Memory B cell (primary cell): ENCODE measurements around the gene GOLGA6L10.
"Not testable (repeated sequence)": the region's sequence is repeated elsewhere in the genome, so short reads cannot be mapped to it uniquely, and the experiment has no call there.

Experiments
- ATAC-seq: fragments of 150-1000 bp; cut with Tn5 transposase; 2 replicates; pipeline ENCODE4 v1.10.0; 2021; ENCODE audit warnings: low read depth, mild to moderate bottlenecking, moderate library complexity
- DNase-seq, 2 donors: peaks; one replicate each; pipeline ENCODE4 v3.0.0; 2022; ENCODE audit warnings: low spot score in 2 of 2
- H3K27ac Mint-ChIP-seq: one replicate; pipeline ENCODE4 v1.8.0; 2022; ENCODE audit warnings: mild to moderate bottlenecking, moderate library complexity, mixed read lengths
- H3K27me3 Mint-ChIP-seq: one replicate; pipeline ENCODE4 v1.8.0; 2022; ENCODE audit warnings: mixed read lengths
- H3K36me3 Mint-ChIP-seq: one replicate; pipeline ENCODE4 v1.8.0; 2022; ENCODE audit warnings: mild to moderate bottlenecking, mixed read lengths
- H3K4me1 Mint-ChIP-seq: one replicate; pipeline ENCODE4 v1.8.0; 2022; ENCODE audit warnings: mixed read lengths
- H3K4me3 Mint-ChIP-seq: one replicate; pipeline ENCODE4 v1.8.0; 2022; ENCODE audit warnings: mild to moderate bottlenecking, moderate library complexity, mixed read lengths
- H3K9me3 Mint-ChIP-seq: one replicate; pipeline ENCODE4 v1.8.0; 2022; ENCODE audit warnings: mixed read lengths

The GOLGA6L10 gene

GRCh38 chr15:82318281-82318680 is 31.0 kb downstream of the GOLGA6L10 start:
- not testable (repeated sequence) for H3K4me3 Mint-ChIP-seq, DNase-seq, H3K27me3 Mint-ChIP-seq, H3K36me3 Mint-ChIP-seq, H3K4me1 Mint-ChIP-seq, H3K9me3 Mint-ChIP-seq, H3K27ac Mint-ChIP-seq, ATAC-seq

GRCh38 chr15:82317516-82317915 is 31.8 kb downstream of the GOLGA6L10 start:
- H3K4me1 Mint-ChIP-seq, H3K27me3 Mint-ChIP-seq, DNase-seq, H3K27ac Mint-ChIP-seq, H3K4me3 Mint-ChIP-seq, H3K9me3 Mint-ChIP-seq, H3K36me3 Mint-ChIP-seq, ATAC-seq: not testable (repeated sequence)

GRCh38 chr15:82317091-82317489 is 32.2 kb downstream of the GOLGA6L10 start:
- no peaks in the 10 kb centered on the region for H3K9me3 Mint-ChIP-seq
- no peak overlapping the region for H3K4me3 Mint-ChIP-seq
- peaks cover 2% of the 10 kb centered on the region for H3K27me3 Mint-ChIP-seq
- H3K36me3 Mint-ChIP-seq, result no peaks in the 10 kb centered on the region
- H3K27ac Mint-ChIP-seq, result no peak overlapping the region
- H3K4me1 Mint-ChIP-seq, result peaks cover 2% of the 10 kb centered on the region
- no peak for DNase-seq
- ATAC-seq, result no peak

- not testable (repeated sequence) for H3K4me3 Mint-ChIP-seq, ATAC-seq, H3K27ac Mint-ChIP-seq, H3K9me3 Mint-ChIP-seq, H3K27me3 Mint-ChIP-seq, H3K36me3 Mint-ChIP-seq, DNase-seq, H3K4me1 Mint-ChIP-seq
Observed at GRCh38 chr15:82316247-82317090, 32.8 kb downstream of the GOLGA6L10 start.

GRCh38 chr15:82315519-82316246 is 33.6 kb downstream of the GOLGA6L10 start:
- H3K4me3 Mint-ChIP-seq, result no peak overlapping the region
- H3K27me3 Mint-ChIP-seq, result peaks cover 3% of the 10 kb centered on the region

GRCh38 chr15:82314769-82315518 is 34.3 kb downstream of the GOLGA6L10 start:
- Mint-ChIP-seq H3K9me3 (peaks cover 8% of the 10 kb centered on the region), H3K27me3 (peaks cover 3% of the 10 kb centered on the region), H3K36me3 (peaks cover 3% of the 10 kb centered on the region), H3K4me1 (peaks cover 2% of the 10 kb centered on the region), H3K4me3 (no peak overlapping the region), H3K27ac (no peak overlapping the region)
- no peak for ATAC-seq
- no peak for DNase-seq

More at GRCh38 chr15:82315519-82316246, 33.6 kb downstream of the GOLGA6L10 start:
- DNase-seq (no peak), ATAC-seq (no peak)
- Mint-ChIP-seq H3K27ac (no peak overlapping the region), H3K4me1 (peaks cover 2% of the 10 kb centered on the region), H3K36me3 (peaks cover 3% of the 10 kb centered on the region), H3K9me3 (peaks cover 6% of the 10 kb centered on the region)

GRCh38 chr15:82313951-82314768 is 35.1 kb downstream of the GOLGA6L10 start:
- not testable (repeated sequence) for H3K9me3 Mint-ChIP-seq, H3K4me1 Mint-ChIP-seq, H3K36me3 Mint-ChIP-seq, H3K27me3 Mint-ChIP-seq, H3K4me3 Mint-ChIP-seq, H3K27ac Mint-ChIP-seq, DNase-seq, ATAC-seq

GRCh38 chr15:82313446-82313845 is 35.8 kb downstream of the GOLGA6L10 start:
- Mint-ChIP-seq H3K36me3 (peaks cover 3% of the 10 kb centered on the region), H3K9me3 (peaks cover 10% of the 10 kb centered on the region), H3K27me3 (peaks cover 3% of the 10 kb centered on the region), H3K4me3 (no peak overlapping the region), H3K4me1 (peaks cover 2% of the 10 kb centered on the region), H3K27ac (no peak overlapping the region)
- ATAC-seq (no peak), DNase-seq (no peak)

- DNase-seq (no peak), ATAC-seq (no peak)
- Mint-ChIP-seq H3K4me3 (no peak overlapping the region), H3K9me3 (peaks cover 10% of the 10 kb centered on the region), H3K27me3 (peaks cover 3% of the 10 kb centered on the region), H3K27ac (no peak overlapping the region), H3K36me3 (peaks cover 3% of the 10 kb centered on the region), H3K4me1 (peaks cover 2% of the 10 kb centered on the region)
Observed at GRCh38 chr15:82312586-82313349, 36.5 kb downstream of the GOLGA6L10 start.

GRCh38 chr15:82311321-82311720 is 38.0 kb downstream of the GOLGA6L10 start:
- peak overlapping the region; percentile 43 for H3K4me3 Mint-ChIP-seq
- H3K36me3 Mint-ChIP-seq, DNase-seq, H3K4me1 Mint-ChIP-seq, H3K27me3 Mint-ChIP-seq, ATAC-seq, H3K27ac Mint-ChIP-seq, H3K9me3 Mint-ChIP-seq: not testable (repeated sequence)

- DNase-seq (no peak), ATAC-seq (no peak)
- Mint-ChIP-seq H3K27ac (no peak overlapping the region), H3K9me3 (peaks cover 10% of the 10 kb centered on the region), H3K4me1 (no peaks in the 10 kb centered on the region), H3K36me3 (peaks cover 3% of the 10 kb centered on the region), H3K27me3 (peaks cover 6% of the 10 kb centered on the region), H3K4me3 (no peak overlapping the region)
Observed at GRCh38 chr15:82309802-82310201, 39.5 kb downstream of the GOLGA6L10 start.

GRCh38 chr15:82307714-82308081 is 41.6 kb downstream of the GOLGA6L10 start:
- H3K4me1 Mint-ChIP-seq, result no peaks in the 10 kb centered on the region
- no peak for ATAC-seq
- peaks cover 3% of the 10 kb centered on the region for H3K36me3 Mint-ChIP-seq
- peaks cover 5% of the 10 kb centered on the region for H3K27me3 Mint-ChIP-seq
- no peak overlapping the region for H3K4me3 Mint-ChIP-seq
- H3K27ac Mint-ChIP-seq, result no peak overlapping the region
- peaks cover 10% of the 10 kb centered on the region for H3K9me3 Mint-ChIP-seq
- DNase-seq, result no peak
